Cerebellar nuclear complex (tissue), 1 donor: ENCODE data around the gene PSEN2.

Source experiments
- DNase-seq, 2 experiments: peaks; one replicate each; lab custom pipeline; 2025; lab: John Stamatoyannopoulos, UW

Gene PSEN2

GRCh38 chr1:226865590-226865989 is 4.8 kb upstream of the PSEN2 start:
- no peak for DNase-seq

GRCh38 chr1:226867461-226868054 is 2.9 kb upstream of the PSEN2 start:
- no peak for DNase-seq

DNA sequence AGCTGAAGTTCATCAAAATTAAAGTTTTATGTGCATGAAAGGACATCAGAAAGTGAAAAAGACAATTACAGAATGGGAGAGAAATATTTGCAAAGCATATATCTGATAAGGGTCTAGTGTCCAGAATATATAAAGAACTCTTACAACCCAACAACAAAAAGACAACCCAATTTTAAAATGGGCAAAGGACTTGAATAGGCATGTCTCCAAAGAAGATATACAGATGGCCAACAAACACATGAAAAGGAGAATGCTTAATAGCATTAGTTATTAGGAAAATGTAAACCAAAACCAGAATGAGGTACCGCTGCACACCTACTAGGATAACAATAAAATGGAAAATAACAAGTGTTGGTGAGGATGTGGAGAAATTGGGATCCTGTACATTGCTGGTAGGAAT is 1.7 kb upstream of the PSEN2 start:
- no peak for DNase-seq

DNA sequence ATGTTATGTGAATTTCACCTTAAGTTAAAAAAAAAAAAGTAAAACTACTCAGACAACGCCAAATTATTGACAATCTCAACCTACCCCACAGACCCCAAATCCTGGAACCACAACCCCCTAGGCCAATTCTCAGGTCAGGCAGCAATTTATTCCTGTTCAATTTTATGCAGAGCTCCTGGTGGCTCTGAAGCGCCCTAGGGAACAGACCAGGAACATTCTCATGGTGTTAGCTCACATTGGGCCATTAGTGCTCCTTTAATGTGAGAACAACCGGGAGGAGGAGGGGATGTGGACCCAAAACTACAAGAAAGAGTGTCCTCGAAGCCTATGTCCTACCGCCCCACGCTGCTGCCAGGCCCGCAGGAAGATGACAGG is 403 bp upstream of the PSEN2 start:
- no peak for DNase-seq

- DNase-seq: no peak
These were observed 1.4 kb downstream of the PSEN2 start for GRCh38 chr1:226871636-226872327.

DNA sequence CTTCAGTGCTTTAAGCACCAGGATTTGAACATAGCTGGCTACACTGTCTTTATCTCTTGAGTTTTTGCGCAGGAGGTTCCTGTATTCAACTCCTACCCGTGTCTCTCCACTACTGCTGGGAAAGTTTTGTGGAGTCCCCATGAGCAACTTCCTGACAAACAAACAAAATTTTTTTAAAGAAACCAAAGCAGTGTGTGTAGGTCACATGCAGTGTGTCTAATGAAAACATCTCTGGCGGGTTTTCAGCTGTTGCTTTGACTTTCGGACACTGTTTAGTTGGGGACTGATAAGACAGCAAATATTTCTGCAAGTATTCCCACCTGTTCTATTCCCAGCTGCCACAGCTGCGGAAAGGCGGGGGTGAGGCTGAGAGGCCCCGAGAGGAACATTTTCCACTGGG is 2.0 kb downstream of the PSEN2 start:
- no peak for DNase-seq

DNA sequence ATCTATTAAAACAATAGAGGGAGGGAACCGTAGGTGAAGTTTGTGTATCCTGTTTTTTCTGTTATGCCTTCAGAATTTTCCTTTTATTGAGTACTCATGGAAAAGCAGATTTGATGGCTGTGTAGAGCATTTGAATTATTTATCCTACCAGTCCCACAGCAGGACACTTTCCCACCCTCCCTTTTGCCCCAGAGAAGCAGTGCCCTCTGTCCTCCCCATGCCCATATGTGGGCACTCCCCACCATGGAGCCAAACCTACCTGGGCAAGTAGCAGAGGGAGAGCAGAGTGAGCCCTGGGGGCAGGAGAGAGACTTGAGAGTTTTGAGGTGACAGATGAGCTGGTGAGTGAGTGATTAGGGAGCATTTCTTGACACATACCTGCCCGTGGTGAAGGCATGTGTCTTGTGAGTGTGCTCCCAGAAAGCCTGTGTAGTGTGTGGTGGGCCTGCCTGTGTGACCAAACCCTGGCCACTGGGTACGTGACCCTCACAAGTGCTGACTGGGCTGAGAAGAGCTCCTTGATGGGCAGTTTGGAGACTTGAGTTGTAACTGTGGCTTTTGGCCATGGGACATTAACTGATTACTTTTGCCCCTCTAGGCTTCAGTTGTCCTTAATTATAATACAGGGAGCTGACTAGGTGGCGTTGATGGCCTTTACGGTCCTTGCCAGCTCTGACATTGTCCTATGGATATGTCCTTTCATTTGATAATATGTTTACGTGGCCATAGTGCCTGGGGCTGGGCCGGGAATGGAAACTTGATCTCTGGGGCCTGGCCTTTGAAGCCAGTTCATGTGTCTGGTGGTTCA is 3.6 kb downstream of the PSEN2 start:
- DNase-seq: no peak

DNA sequence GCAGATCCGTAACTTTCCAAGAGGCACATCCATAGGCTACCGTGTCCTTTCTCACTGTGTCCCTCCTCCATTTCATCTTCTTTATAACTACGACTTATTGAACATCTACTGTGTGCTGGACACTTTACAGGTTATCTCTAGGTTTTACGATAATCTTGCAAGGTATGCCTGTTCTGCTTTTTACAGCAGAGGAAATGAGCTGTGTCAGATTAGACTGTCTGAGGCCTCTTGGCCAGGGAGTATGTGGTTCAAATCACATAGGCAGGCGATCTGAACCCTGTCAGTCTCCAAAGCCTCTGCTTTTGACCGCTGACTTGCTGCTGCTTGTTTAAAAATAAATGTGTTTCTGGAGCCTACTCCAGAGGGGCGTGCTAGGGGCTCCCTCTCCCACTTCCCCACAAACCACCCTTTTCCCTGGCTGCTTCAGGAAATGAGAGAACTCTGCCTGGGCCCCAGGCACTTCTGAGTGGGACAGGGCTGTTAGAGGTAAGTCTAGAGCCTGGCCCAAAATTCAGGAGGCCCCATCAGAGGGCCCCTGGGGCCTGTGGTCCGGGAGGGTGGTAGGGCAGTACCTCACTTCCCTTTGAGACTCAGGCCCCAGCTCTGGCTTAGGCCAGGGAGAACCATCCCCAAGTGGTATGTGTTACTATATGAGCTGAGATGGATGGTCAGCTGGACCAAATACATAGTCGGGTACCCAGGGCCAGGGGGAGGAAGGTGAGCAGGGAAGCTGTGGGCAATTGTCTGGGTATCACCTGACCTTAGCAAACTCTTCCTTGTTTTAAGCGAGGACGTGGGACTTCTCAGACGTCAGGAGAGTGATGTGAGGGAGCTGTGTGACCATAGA is 4.4 kb downstream of the PSEN2 start:
- no peak for DNase-seq

DNA sequence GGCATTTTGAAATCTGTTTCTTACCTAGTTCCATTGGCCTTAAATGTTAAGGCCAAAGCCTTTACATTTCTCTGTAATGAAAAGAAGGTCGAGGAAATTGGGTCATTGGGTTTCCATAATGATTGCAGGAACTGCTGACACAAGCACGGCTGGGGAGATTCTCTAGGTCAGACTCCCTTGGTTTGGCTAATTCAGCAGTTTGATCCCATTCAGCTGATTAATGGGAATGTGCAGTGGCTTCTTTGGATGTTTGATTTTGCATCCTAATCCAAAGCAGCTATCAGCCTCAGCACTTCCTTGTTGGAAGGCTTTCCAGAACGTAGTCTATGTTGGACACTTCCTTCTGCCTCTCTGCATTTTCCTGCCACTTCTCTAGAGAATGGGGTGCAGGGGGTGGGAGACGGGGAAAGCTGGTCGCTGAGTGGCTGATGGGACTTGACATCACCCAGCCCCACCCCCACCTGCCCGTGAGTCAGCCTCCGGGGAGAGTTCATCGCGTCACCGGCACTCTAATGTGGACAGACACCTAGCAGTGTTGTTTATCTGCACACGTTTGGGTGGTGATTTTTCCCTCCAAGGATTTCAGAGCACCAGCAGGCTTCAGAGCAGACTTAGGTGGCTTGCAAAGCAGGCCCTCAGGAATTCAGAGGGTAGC is 5.4 kb downstream of the PSEN2 start:
- no peak for DNase-seq

- DNase-seq: no peak
These were observed 7.3 kb downstream of the PSEN2 start for GRCh38 chr1:226877669-226878068.

DNA sequence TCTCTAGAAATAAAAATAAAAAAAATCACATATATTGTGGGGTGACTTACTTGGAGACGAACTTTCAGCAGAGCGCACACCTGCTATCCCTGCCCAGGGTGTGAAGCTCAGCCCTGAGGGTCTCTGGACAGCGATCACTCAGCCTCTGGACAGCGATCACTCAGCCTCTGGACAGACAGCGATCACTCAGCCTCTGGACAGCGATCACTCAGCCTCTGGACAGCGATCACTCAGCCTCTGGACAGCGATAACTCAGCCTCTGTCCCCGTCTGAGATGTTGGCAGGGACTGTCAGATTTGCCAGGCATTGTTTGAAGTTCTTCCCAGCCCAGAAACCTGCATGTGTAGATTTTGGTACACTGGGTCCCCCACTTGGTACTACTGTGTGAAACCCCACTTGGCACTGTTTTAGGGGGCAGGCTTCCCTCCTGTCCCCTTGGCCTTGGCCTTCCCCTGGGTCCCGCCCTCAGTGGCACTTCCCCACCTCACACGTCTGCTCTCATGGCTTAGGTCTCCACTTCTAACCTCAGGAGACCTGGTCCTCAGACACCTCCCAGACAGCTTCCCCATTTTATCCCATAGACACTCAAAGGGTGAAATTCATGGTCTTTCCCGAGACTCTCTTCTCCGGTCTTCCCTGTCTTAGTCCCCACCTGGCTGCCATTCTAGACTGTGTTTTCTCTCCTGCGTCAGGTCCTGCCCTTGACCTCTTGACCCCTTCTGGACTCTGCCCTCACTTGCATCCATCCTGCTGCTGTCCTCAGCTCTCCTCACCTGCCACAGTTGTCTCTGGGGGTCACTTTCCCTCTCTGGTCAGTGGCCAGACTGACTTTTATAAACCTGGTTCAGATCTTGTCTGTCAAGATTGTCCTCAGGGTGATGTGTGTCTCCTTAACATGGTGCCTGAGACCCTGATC is 10.2 kb downstream of the PSEN2 start:
- no peak for DNase-seq

DNA sequence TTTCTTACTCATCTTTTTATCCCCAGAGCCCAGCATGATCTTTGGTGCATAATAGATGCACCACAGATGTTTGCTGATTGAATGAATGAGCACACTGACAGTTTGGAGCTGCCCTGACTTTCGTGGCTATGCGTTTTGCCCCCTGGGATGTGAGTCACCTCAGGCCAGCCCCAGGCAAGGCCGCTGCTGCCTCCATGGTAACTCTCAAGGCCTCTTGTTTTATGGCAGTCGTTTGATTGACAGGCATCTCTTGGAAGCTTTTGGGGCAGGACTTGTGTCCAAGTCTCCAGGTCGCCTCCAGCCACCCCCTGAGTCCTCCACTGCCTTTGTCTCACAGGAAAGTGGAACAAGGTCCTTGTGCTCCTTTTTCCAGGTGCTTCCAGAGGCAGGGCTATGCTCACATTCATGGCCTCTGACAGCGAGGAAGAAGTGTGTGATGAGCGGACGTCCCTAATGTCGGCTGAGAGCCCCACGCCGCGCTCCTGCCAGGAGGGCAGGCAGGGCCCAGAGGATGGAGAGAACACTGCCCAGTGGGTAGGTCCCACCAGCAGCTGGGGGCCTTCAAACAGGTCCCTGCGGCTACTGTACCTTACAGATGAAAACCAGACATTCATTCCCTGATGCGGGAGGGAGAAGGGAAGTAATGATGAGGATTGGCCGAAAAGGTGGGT is 11.2 kb downstream of the PSEN2 start:
- DNase-seq: no peak

GRCh38 chr1:226882187-226882586 is 11.8 kb downstream of the PSEN2 start:
- no peak for DNase-seq

GRCh38 chr1:226882631-226883409 is 12.4 kb downstream of the PSEN2 start:
- no peak for DNase-seq

DNA sequence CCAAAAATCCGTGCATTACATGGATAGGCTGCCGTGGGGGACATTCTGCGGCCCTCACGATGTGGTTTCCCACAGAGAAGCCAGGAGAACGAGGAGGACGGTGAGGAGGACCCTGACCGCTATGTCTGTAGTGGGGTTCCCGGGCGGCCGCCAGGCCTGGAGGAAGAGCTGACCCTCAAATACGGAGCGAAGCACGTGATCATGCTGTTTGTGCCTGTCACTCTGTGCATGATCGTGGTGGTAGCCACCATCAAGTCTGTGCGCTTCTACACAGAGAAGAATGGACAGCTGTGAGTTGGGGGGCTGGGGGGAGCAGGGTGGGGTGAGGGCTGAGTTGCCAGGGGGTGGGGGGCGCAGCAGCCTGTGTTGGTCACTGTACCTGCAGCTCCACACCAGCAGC is 13.2 kb downstream of the PSEN2 start:
- DNase-seq: no peak

DNA sequence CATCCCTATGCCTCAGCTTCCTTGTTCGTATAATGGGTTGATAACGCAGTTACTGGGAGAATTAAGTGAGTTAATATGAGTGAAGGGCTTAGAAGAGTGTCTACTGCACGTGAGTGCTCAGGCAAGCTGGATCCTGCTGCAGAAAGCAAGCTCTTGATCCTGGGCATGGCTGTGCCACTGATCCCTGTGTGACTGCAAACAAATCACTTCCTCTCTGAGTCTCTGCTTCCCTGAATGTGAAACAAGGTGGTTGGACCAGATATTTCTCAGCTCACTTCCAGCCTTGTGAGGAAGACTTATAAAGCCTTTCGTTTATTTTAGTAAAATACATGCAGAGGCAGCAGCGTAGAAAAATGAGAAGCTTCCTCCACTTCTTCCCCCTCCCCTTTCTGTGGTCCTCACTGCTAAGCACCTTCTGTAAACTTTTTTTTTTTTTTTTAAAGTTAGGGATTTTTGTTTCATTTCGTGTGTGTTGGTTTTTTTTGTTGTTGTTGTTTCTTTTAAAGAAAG is 13.8 kb downstream of the PSEN2 start:
- no peak for DNase-seq

DNA sequence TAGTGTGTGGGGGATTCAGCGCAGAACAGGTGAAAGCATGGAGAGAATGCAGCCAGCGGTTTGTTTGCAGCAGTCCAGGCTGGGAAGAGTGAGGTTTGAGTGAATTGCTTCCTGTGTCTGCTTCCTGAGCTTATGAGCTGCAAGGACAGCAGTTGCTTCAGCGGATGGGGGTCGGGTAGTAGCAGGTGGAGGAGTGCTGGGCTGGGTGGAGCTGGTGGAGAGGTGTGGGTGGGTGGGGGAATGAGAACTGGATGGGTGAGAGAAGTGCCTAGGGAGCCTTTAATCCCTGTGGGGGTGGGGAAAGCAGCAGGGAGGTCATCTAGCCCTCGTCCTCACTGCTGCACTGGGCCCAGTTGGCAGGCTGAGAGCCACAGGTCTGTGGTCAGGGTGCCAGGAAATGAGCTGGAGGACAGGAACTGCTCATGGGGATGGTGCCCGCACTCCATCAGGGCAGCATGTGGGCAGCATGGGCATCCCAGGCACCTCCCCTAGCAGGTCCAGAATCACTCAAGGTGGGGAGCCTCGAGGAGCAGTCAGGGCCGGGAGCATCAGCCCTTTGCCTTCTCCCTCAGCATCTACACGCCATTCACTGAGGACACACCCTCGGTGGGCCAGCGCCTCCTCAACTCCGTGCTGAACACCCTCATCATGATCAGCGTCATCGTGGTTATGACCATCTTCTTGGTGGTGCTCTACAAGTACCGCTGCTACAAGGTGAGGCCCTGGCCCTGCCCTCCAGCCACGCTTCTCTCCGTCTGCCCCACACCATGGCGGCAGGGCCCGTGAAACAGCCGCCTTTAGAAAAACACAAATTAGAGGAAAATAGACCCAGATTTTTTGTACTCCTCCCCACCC is 14.8 kb downstream of the PSEN2 start:
- DNase-seq: no peak
